PFSK-1 (cell line): ENCODE measurements around the gene TOR2A.

Source experiments
- FOXP2 ChIP-seq: optimal IDR thresholded peaks from 2 replicates; pipeline ENCODE3; 2011; ENCODE audit warnings: borderline replicate concordance, control low read depth, inconsistent platforms; ENCODE audit not compliant: insufficient read depth; ENCODE audit errors: extremely low read length, extremely low read depth
- POLR2AphosphoS5 ChIP-seq: IDR thresholded peaks from 2 replicates; pipeline ENCODE4 v1.6.1; 2012; ENCODE audit warnings: low read depth, mild to moderate bottlenecking, control low read depth, low read length, moderate library complexity
- SIN3A ChIP-seq: IDR thresholded peaks from 2 replicates; pipeline ENCODE4 v1.6.1; 2012; ENCODE audit warnings: mild to moderate bottlenecking, low read length, moderate library complexity, borderline replicate concordance; ENCODE audit not compliant: insufficient read depth
- TAF1 ChIP-seq: IDR thresholded peaks from 2 replicates; pipeline ENCODE4 v1.6.1; 2012; ENCODE audit warnings: low read length, control low read depth, borderline replicate concordance; ENCODE audit not compliant: insufficient read depth
- TF ChIP-seq, protein P1 (sequence below), 2 experiments: IDR thresholded peaks; 2 replicates each; pipeline versions ENCODE4 v1.6.1 to v1.8.0; 2011 to 2012; ENCODE audit warnings: low read depth in 2 of 2, low read length in 2 of 2, control low read depth in 1 of 2, inconsistent platforms in 1 of 2, mild to moderate bottlenecking in 1 of 2, moderate library complexity in 1 of 2; ENCODE audit not compliant: insufficient read depth in 1 of 2

Gene TOR2A

DNA sequence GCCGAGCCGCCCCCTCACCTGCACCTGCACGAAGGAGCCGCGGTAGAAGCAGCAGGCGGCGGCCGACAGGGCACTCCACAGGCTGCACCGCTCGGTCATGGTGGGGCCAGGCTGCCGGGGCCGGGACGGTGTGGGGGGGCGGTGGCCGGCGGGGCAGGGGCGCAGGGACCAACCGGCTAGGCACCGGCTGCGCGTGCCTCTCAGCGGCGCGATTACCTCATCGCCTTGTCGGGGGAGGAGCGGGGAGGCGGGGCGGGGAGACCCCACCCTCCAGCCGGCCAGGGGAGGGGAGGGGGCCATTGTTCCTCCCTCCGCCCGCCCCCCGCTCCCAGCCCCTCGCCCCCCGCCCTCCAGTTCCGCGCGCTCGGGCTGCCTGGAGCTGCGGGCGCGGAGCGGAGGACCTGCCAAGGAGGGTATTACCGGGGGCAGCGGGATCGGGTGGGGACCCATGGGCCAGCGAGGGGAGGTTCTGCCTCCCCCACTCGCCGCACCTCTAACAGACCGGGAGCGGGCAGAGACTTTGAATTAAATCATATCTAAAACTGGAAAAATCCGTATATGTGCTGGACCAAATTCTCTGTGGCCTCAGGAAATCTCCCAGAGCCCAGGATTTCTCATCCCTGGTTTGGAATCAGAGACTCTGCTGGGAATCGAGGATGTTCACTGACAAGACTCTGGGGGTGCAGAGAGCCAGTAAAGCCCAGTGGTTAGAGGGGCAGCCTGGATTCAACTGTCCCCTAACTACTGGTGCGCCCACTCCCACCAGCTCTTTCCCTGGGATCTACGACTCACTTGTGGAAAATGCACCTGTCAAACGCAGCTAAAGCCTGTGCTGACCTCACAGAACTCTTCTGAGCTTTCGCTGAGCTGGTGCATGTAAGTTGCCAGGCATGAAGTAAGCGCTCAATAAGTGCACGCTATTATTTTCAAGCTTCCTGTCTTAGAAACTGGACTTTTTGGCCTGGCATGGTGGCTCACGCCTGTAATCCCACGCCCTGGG is 20.3 kb upstream of the TOR2A start:
- TF ChIP-seq POLR2AphosphoS5 (no peak), FOXP2 (no peak), TAF1 (no peak), SIN3A (no peak)
- TF ChIP-seq, protein P1, sequence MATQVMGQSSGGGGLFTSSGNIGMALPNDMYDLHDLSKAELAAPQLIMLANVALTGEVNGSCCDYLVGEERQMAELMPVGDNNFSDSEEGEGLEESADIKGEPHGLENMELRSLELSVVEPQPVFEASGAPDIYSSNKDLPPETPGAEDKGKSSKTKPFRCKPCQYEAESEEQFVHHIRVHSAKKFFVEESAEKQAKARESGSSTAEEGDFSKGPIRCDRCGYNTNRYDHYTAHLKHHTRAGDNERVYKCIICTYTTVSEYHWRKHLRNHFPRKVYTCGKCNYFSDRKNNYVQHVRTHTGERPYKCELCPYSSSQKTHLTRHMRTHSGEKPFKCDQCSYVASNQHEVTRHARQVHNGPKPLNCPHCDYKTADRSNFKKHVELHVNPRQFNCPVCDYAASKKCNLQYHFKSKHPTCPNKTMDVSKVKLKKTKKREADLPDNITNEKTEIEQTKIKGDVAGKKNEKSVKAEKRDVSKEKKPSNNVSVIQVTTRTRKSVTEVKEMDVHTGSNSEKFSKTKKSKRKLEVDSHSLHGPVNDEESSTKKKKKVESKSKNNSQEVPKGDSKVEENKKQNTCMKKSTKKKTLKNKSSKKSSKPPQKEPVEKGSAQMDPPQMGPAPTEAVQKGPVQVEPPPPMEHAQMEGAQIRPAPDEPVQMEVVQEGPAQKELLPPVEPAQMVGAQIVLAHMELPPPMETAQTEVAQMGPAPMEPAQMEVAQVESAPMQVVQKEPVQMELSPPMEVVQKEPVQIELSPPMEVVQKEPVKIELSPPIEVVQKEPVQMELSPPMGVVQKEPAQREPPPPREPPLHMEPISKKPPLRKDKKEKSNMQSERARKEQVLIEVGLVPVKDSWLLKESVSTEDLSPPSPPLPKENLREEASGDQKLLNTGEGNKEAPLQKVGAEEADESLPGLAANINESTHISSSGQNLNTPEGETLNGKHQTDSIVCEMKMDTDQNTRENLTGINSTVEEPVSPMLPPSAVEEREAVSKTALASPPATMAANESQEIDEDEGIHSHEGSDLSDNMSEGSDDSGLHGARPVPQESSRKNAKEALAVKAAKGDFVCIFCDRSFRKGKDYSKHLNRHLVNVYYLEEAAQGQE (IDR thresholded peaks at IDR 0.05; ENCODE audit: insufficient read depth in 1 of 2, low read depth in 2 of 2, low read length in 2 of 2): no peak

DNA sequence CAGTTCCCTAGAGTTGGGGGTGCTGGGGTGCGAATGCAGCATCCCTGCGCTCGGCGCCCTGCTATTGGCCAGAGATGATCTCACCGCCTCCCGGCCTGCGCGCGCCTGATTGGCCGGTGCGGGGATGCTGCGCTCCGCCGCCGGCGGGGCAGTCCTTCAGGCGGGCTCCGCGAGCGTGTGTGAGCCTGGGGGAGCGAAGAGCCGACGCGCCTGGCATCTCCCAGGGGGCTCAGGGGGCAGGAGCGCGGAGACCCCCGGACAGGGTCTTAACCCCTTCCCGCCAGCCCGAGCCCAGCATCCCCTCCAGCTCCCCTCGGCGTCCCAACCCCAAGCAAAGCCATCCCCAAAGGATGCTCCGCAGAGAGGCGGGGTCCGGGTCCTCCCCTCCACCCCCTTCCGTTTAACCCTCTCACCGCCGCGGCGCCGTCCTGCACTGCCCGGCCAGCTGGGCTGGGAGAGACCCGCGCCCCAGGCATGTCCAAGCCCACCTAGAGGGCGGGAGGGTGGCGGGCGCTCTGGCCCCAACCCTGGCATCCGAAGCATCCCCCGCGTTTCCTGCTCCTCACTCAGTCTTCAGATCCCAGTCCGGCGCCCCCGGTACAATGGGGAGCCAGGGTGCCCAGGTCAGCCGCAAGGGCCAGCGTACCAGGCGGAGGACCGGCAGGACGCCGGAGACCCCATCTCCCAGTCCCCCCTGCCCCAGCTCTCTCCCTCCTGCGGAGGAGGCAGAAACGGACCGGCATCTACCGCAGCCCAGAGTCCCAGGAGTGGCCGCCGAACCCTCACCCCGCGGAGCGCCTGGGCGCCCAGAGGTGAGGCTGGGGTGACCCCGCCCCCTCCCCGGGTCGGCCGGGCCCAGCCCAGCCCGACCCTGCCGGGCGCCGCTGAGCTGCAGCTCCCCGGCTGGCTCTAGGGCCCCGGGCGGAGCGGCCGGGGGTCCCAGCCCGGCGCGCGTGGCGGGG is 19.3 kb upstream of the TOR2A start:
- TF ChIP-seq FOXP2: no peak
- no peak for TF ChIP-seq POLR2AphosphoS5
- TF ChIP-seq SIN3A: no peak
- TF ChIP-seq TAF1: no peak
- TF ChIP-seq, protein P1 (IDR thresholded peaks at IDR 0.05; ENCODE audit: insufficient read depth in 1 of 2, low read depth in 2 of 2, low read length in 2 of 2): no peak

DNA sequence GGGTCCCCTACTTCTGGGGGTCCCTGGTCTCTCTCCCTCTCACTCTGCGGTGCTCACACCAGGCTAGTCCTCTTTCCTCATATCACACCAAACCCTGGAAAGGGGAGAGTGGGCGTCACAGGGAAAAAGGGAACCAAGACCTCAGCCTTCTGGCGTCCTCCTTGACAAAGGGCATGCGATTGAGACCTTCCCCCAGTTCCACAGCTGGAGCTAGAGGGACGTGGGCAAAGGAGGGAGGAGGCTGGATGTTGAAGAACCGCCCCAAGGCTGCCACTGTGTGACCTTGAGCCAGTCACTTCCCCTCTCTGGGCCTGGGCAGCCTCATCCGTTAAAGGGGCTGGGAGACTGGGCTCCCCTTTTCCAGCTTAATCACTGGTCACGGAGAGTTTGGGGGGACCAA is 18.5 kb upstream of the TOR2A start:
- TF ChIP-seq SIN3A (no peak), POLR2AphosphoS5 (no peak), FOXP2 (no peak)
- TF ChIP-seq, protein P1 (IDR thresholded peaks at IDR 0.05; ENCODE audit: insufficient read depth in 1 of 2, low read depth in 2 of 2, low read length in 2 of 2): no peak

DNA sequence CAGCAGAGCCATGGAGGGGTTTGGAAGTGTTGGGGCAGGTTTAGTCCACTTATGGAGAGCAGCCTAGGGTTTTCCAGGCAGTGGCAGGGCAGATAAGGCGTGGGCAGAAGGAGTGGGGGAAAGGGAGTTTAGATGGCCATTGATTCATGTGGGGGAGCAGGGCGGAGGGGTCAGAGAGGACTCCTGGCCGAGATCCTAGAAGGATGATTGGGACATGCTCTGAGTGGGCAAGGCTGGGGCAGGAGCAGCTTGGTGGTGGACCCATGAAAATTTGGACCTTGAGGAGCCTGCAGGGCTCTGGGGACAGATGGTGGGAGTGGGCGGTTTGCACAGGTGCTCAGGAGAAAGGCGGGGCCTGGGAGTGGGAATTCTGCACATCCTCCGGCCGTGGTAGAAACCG is 18.1 kb upstream of the TOR2A start:
- TF ChIP-seq POLR2AphosphoS5: no peak
- TF ChIP-seq, protein P1 (IDR thresholded peaks at IDR 0.05; ENCODE audit: insufficient read depth in 1 of 2, low read depth in 2 of 2, low read length in 2 of 2): no peak
- TF ChIP-seq TAF1: no peak
- TF ChIP-seq FOXP2: no peak
- TF ChIP-seq SIN3A: no peak
